ENCODE data around the gene LRP1B.
A peak's percentile ranks its signal among the peaks of the same experiment; 100 is the strongest.

The LRP1B gene

DNA sequence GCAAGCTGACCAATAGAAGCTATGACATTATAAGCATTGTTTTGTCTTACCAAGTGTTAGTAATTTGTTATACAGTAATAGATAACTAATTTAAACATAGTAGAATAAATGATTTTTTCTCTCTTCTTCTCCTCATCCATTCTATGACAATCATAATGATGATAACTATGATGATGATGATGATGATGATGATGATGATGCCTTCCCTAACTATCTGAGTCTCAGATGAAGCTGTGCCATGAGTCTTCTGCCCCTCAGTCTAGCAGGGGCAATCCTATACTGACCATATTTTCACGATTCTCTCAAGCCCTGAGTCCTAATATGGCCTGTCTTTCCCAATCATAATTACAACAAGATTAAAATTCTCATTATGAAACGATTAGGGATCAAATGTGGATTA, 1369.0 kb downstream of the LRP1B start:
- no peak for DNase-seq

DNA sequence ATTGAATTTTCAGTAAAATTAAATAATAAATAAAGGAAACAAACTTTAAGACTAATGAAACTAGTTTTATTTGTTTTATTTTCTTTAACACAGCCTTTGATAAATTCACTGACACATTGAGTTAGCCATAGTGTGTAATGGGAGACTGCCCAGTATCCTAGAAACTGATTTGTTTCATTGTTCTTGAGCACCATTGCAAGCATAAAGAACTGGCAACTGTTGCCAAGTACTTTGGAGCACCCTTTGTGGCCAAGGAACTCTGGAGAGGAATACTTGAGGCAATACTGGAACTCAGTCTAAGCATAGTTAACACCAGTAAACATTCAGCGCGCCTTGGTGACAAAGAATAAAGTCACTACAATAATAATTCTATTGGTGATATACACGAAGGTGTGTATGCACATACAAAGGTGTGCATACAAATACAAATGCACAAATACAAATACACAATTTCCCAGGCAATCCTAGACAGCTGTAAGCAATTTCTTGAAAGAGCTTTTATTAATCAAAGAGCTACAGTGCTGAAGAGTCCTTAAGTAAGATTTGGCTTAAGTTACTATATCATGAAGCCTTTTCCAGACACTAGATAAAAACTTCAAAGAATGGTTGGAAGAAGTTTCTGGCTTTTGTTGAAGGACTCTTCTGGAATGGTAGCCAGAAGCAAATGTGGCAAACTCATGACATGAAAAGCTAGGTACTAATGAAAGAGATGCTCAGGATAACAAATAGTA, 1371.2 kb downstream of the LRP1B start:
- DNase-seq, result peak; percentile 88

DNA sequence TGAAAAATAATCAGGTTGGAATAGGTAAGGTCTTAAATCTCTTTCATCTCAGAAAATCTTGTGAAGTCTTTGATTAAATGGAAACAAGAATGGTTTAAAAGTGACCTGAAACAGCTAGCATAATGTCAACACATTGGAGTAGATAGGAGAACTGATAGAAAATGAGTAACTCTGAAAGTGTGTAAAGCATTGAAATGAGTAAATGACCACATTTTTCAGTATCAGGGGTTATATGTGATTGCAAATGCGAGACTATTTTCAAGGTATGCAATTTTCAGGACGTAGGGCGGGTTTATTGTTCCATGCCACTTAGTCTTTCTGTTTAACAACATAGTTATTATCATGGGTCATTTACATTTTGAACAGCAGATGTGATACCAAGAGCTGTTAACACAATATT, 1383.2 kb downstream of the LRP1B start:
- no peak for DNase-seq

GRCh38 chr2:140747090-140747489, 1383.7 kb downstream of the LRP1B start:
- DNase-seq, result no peak

DNA sequence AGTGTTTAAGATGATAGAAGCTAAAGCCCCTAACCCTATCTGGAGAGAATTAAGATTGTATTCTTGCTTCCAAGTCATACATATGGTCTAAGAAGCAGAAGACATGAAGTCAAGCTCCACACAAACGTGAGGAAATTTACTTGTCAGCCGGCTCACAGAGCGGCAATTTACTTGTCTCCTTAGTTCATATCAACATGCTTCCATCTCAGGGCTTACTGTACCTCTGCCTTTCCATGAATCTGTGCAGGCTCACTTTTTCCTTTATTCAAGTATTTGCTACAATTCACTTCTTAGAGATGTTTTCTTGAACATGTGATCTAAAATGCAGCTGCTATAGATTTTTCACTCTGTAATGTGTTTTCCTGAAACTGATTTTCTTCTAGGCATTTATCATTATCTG, 1386.4 kb downstream of the LRP1B start:
- DNase-seq, result no peak

DNA sequence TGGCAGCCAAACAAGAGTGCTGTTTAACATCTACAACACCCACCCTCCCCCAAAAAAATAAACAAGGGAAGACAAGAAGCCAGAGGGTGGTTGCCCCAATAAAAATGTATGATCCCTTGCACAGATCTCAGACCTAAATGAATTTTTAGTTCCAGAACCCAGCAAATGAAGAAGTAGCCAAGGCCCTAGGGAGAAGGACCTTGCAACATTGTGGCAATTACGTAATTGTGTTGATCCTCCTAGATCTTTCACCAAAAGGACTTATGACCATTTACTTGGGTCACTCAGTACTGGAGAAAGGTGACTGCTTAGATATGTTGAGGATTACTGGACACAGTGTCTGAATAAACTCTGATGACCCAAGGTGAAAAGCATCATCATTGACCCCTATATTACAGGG, 1393.8 kb downstream of the LRP1B start:
- DNase-seq, result no peak

- no peak for DNase-seq
These were observed 1395.8 kb downstream of the LRP1B start for GRCh38 chr2:140734992-140735391.

GRCh38 chr2:140718999-140719398, 1411.8 kb downstream of the LRP1B start:
- peak; percentile 86 for DNase-seq

DNA sequence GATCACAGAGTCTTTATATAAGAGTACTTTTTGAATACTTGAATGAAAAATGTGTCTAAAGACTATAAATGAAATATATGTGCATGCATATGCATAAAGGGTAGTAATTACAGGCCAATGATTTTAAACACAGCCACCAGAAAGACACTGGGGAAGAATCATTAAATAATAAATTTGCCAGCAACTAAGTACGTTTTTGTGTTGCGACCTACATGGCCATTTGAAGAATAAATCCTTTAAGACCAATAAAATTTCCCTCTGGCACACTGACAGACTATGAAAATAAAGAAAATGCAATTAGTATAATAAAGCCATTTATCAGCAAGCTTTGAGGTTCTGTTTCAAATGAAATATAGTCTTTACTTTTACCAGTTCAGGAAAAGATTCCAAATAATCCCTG, 1413.3 kb downstream of the LRP1B start:
- DNase-seq, result no peak

GRCh38 chr2:140714586-140714985, 1416.2 kb downstream of the LRP1B start:
- DNase-seq, result no peak

DNA sequence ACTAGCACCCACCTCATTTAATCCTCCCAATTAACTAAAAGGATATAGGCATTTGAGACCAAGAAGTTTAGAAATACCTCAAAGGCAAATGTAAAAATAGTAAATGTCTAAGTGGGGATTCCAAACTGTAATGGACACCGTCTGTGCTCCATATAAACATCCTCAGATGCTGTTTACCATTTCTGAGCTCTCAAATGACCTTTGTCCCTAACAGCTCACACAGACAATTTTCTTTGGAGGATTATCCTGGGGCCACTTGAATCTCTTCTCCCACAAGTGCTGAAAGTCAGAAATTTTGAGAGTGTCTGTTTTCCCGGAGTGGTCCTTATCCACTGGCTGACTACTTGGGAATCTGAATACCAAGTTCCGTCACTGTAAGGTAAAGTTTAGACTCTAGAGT, 1418.9 kb downstream of the LRP1B start:
- DNase-seq, result no peak

GRCh38 chr2:140701726-140702125, 1429.1 kb downstream of the LRP1B start:
- peak; percentile 36 for DNase-seq

DNA sequence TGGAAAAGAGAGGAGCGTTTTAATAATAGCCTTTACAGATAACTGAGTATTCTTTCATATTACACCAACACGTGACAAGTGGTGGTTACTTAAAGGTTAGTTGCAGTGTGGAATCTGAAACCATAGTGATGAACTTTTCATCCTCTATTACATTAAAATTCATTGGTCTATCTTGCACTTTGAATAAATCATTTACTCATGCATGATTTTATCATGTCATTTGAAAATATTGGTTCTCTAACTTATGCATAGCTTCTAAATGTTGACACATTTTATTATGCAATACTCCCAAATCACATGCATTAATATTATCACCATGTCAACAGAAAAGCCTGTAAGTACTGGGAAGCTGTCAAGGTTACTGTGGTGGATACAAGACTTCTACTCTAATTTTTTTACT, 1432.2 kb downstream of the LRP1B start:
- no peak for DNase-seq

DNA sequence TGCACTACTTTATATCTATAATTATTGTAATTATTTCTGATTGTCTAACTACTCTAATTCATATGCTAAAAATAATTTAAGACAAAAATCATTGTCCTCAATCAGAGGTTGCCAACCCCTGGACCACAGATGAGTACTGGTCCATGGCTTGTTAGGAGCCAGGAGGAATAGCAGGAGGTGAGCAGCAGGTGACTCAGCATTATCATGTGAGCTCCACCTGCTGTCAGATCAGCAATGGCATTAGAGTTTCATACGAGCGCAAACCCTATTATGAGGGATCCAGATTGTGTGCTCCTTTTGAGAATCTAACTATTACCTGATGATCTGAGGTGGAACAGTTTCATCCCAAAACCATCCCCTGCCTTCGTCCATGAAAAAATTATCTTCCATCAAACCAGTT, 1434.4 kb downstream of the LRP1B start:
- DNase-seq, result no peak

DNA sequence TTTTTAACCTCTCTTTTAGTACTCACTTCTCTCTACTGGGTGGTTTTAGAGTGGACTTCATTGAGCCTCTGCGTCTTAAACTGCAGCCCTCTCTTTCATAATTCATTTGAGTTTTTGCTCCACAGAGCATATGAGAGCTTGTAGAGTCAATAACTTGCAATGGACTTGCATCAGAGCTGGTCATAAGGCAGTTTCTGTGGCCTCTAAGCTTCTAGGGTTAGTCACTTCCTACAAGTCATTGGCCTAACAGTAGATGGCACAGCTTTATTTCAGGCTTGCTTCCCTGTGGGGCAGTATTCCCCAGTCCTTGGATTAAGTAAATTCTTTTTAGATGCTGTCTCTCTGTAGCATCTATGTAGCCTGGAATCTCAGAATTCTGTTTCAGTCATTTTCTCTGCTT, 1435.7 kb downstream of the LRP1B start:
- no peak for DNase-seq

DNA sequence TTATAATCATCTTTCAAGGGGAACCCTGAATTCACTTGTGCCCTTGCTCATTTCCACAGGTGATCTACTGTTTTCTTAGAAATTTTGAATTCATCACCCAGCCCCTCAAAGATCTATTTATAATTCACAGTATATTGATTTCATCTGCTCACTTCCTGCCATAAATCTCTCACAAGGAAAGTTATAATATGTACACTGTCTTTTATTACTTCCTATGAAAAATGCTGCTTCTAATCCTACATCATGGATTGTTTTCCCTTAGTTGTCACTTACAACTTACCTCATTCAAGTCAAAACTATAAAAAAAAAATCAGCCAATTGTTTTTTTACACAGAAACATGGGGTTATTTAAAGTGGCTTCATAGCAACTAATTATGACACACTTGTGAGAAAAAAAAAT, 1443.0 kb downstream of the LRP1B start:
- no peak for DNase-seq

- no peak for DNase-seq
These were observed 1447.2 kb downstream of the LRP1B start for GRCh38 chr2:140683658-140684057.

DNA sequence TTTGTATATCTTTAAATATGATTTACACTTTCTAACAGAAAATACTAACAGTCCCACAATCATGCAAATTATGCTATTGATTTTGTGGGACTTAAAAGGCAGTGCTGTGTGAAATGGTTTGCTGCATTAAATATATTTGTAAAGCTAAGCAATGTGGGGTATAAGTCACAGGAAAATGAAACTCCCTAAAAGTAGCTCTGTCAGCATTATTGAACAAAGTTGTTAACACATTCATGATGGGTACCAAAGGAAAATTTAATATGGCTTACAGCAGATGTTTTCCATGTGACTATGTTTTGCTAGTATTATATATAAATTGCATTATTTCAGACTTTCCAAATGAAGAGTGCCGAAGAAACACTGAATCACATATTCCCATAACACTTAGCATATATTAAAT, 1450.0 kb downstream of the LRP1B start:
- no peak for DNase-seq

DNA sequence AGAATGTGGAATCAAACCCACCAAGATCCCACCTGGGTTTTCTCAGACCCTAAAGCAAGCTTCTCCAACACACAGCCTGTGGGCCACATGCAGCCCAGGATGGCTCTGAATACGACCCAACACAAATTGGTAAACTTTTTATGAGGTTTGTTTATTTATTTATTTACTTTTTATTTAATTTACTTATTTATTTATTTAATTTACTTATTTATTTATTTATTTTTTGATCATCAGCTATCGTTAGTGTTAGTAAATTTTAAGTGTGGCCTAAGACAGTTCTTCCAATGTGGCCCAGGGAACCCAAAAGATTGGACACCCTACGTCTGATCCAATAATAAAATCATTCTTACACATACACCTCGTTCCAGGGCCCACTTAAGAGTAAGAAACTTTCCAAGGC, 1451.1 kb downstream of the LRP1B start:
- DNase-seq, result no peak

DNA sequence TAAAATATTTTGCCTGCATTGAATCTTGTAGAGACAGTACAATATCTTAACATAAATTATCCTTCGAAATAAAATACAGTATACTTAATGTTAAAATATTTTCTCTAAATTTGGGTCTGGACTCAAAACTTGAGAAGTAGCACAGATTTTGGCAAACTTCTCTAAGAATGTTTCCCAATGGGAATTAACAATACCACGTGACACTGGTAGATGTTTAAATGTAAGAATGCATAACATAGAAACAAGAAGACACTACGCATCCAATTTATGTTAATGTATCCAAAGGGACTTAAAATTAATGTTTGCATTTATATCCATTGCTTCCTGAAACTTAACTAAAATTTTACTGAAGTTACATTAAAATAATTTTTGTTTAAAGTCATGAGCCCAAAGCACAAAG, 1460.9 kb downstream of the LRP1B start:
- no peak for DNase-seq

DNA sequence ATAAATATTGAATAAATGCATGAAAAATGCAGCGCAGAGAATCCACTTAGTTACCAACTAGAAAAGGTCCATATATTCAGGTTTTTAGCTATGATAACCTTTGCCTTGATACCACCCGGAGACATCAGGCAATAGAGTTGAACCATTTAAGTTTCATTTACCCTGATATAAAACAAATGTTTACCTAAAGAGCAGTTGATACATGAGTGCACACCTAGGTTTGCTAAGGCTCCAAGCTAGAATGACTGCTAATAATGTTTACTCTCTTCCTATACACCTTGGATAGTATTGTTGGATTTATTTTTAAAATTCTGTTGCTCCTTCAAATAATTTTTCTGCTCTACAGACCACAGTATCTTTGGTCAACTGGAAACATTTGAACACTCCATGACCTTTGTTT, 1463.6 kb downstream of the LRP1B start:
- no peak for DNase-seq

DNA sequence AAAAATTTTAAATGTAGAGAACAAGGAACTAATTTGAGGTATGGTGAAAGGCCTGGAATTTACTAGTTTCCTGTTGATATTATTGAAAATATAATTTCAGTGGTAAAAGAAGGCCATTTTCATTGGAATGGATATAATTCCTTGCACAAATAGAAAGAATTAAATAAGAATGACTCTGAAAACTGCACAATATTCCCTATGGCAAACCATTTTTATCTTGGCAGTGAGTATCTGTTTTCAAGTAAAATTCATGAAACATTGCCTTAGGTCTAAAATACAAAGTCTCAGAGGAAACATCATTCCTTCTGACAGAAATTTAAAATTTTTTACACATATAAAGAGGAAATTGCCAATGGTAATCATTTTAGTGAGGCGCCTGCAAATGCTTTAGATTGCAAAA, 1468.3 kb downstream of the LRP1B start:
- DNase-seq, result no peak

GRCh38 chr2:140658760-140659692, 1471.8 kb downstream of the LRP1B start:
- DNase-seq, result peak; percentile 93

GRCh38 chr2:140657657-140658056, 1473.2 kb downstream of the LRP1B start:
- no peak for DNase-seq
